Nephron (organoid): ENCODE data around the gene NEDD1.

Experiments
- H3K27ac Mint-ChIP-seq, 3 experiments: 2 replicates each; pipeline ENCODE4 v1.8.0; 2020; ENCODE audit warnings: mixed read lengths in 3 of 3, mild to moderate bottlenecking in 2 of 3, moderate library complexity in 1 of 3
- H3K27me3 Mint-ChIP-seq: 2 replicates; pipeline ENCODE4 v1.8.0; 2021; ENCODE audit warnings: low read depth, mild to moderate bottlenecking, moderate library complexity, mixed read lengths
- H3K36me3 Mint-ChIP-seq: 2 replicates; pipeline ENCODE4 v1.8.0; 2020; ENCODE audit warnings: low read depth, mixed read lengths
- H3K4me1 Mint-ChIP-seq: 2 replicates; pipeline ENCODE4 v1.8.0; 2020; ENCODE audit warnings: mixed read lengths
- H3K4me3 Mint-ChIP-seq, 3 experiments: 2 replicates each; pipeline ENCODE4 v1.8.0; 2020; ENCODE audit warnings: mild to moderate bottlenecking in 3 of 3, mixed read lengths in 3 of 3, moderate library complexity in 2 of 3
- H3K9me3 Mint-ChIP-seq: 2 replicates; pipeline ENCODE4 v1.8.0; 2020; ENCODE audit warnings: mixed read lengths
- TF ChIP-seq, protein P1 (sequence below), 3 experiments: fragments of 200-600 bp; sonication (generic); IDR thresholded peaks; one replicate each; pipeline ENCODE4 v1.5.0; 2021; ENCODE audit warnings: antibody characterized with exemption in 3 of 3; ENCODE audit not compliant: unreplicated experiment in 3 of 3

NEDD1 gene

DNA sequence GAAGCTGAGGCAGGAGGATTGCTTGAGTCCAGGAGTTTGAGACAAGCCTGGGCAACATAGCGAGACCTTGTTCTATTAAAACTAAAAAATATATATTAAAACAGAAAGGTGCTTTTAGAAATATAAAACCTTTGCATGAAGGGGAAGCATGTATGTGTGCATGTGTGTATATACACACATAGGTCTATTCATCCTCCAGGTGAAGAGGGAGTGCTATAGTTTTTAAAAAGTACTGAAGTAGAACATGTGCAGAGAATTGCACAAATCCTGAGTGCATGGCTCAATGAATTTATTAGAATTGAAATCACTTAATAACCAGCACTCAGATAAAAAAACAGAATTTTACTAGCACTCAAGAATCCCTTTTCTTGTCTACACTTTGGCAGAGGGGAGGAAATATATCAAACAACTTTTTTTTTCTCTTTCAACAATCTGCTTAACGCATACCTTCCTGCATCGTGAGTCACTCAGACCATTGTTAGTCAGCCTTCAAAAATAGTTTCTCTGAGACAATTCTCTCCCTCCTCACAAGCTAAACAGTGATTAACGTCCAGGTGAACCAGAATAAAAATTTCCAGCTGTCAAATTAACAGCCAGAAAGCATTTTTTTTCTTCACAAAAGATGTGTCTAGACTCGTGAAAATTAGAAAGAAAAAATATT lies 17.7 kb upstream of the NEDD1 start:
- TF ChIP-seq, protein P1, sequence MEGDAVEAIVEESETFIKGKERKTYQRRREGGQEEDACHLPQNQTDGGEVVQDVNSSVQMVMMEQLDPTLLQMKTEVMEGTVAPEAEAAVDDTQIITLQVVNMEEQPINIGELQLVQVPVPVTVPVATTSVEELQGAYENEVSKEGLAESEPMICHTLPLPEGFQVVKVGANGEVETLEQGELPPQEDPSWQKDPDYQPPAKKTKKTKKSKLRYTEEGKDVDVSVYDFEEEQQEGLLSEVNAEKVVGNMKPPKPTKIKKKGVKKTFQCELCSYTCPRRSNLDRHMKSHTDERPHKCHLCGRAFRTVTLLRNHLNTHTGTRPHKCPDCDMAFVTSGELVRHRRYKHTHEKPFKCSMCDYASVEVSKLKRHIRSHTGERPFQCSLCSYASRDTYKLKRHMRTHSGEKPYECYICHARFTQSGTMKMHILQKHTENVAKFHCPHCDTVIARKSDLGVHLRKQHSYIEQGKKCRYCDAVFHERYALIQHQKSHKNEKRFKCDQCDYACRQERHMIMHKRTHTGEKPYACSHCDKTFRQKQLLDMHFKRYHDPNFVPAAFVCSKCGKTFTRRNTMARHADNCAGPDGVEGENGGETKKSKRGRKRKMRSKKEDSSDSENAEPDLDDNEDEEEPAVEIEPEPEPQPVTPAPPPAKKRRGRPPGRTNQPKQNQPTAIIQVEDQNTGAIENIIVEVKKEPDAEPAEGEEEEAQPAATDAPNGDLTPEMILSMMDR (IDR thresholded peaks at IDR 0.05; ENCODE audit: unreplicated experiment in 3 of 3), result no peak
- Mint-ChIP-seq H3K9me3 (peaks cover 2% of the 10 kb centered on the region), H3K27me3 (no peaks in the 10 kb centered on the region), H3K27ac (peak overlapping the region in 1 of 3 experiments; percentile 45), H3K36me3 (no peaks in the 10 kb centered on the region), H3K4me1 (peaks cover 12% of the 10 kb centered on the region), H3K4me3 (no peak overlapping the region)

DNA sequence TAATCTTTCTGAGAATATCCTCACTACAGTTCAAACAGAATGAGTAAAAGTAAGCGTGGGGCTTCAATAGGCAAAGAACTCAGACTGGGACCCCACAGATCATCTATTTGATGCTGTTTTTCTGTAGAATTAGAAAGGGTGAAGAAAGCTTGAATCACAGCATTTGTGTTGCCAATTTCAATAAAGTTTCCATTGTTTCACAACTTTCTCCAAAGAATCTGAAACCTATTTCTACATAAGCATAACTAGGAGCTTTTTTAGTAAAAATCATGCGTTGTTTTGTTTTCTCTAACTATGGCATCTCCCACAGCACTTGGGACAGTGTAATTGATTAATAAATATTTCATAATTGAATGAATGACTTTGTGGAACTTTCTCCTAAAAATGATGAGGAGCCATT lies 16.7 kb upstream of the NEDD1 start:
- Mint-ChIP-seq H3K4me1 (peaks cover 12% of the 10 kb centered on the region), H3K27me3 (no peaks in the 10 kb centered on the region), H3K27ac (no peak overlapping the region), H3K4me3 (no peak overlapping the region), H3K36me3 (no peaks in the 10 kb centered on the region), H3K9me3 (peaks cover 3% of the 10 kb centered on the region)
- TF ChIP-seq, protein P1 (IDR thresholded peaks at IDR 0.05; ENCODE audit: unreplicated experiment in 3 of 3), result no peak

DNA sequence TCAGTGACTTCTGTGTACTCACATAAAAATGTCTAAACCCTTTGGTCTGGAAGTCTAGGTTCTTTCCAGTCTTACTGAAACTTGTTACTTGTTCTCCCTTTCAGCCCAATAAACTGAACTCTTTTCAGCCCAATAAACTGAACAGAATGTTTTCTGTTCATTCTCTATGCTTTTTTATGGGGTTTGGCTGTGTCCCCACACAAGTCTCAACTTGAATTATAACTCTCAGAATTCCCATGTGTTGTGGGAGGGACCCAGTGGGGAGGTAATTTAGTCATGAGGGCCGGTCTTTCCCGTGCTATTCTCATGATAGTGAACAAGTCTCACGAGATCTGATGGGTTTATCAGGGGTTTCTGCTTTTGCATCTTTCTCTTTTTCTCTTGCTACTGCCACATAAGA lies 15.0 kb upstream of the NEDD1 start:
- H3K36me3 Mint-ChIP-seq, result no peaks in the 10 kb centered on the region
- TF ChIP-seq, protein P1 (IDR thresholded peaks at IDR 0.05; ENCODE audit: unreplicated experiment in 3 of 3), result no peak
- H3K9me3 Mint-ChIP-seq, result peaks cover 3% of the 10 kb centered on the region
- peaks cover 5% of the 10 kb centered on the region for H3K4me1 Mint-ChIP-seq
- H3K27ac Mint-ChIP-seq, result no peak overlapping the region
- no peaks in the 10 kb centered on the region for H3K27me3 Mint-ChIP-seq
- H3K4me3 Mint-ChIP-seq, result no peak overlapping the region

DNA sequence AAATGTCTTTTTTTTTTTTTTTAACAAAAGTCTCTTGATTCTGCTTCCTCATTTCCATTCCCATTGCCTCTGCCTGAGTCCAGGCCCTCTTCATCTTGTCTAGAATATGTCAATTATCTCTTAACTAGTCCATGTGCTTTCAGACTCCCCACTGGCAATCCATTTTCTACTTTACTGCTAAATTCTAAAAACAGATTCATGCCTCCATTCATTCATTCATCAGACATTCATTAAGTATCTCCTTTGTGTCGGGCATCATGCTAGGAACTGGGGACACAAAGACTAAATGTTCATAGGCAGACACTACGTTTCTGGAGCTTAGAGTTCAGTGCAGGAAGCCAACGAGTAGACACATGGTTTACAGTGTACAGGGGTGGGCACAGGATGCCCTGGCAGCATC lies 9.6 kb upstream of the NEDD1 start:
- H3K27me3 Mint-ChIP-seq, result no peaks in the 10 kb centered on the region
- H3K9me3 Mint-ChIP-seq, result peaks cover 3% of the 10 kb centered on the region
- no peak overlapping the region for H3K4me3 Mint-ChIP-seq
- TF ChIP-seq, protein P1 (IDR thresholded peaks at IDR 0.05; ENCODE audit: unreplicated experiment in 3 of 3), result no peak
- H3K27ac Mint-ChIP-seq, result no peak overlapping the region
- H3K4me1 Mint-ChIP-seq, result no peaks in the 10 kb centered on the region
- no peaks in the 10 kb centered on the region for H3K36me3 Mint-ChIP-seq

DNA sequence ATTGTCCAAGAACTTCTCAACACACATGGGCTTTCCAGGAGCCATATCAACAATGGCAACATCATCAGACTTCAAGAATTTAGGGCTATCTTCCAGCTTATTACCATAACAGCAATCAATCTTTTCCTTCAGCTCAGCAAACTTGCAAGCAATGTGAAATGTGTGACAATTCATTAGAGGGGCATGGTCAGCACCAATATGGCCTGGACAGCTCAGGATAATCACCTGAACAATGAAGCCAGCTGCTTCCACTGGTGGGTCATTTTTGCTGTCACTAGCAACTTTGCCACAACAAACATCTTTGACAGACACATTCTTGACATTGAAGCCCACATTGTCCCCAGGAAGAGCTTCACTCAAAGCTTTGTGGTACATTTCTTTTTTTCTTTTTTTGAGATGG lies 5.9 kb upstream of the NEDD1 start:
- TF ChIP-seq, protein P1 (IDR thresholded peaks at IDR 0.05; ENCODE audit: unreplicated experiment in 3 of 3), result no peak
- H3K4me3 Mint-ChIP-seq, result no peak overlapping the region
- no peaks in the 10 kb centered on the region for H3K4me1 Mint-ChIP-seq
- no peaks in the 10 kb centered on the region for H3K27me3 Mint-ChIP-seq
- no peaks in the 10 kb centered on the region for H3K36me3 Mint-ChIP-seq
- H3K27ac Mint-ChIP-seq, result no peak overlapping the region
- no peaks in the 10 kb centered on the region for H3K9me3 Mint-ChIP-seq

DNA sequence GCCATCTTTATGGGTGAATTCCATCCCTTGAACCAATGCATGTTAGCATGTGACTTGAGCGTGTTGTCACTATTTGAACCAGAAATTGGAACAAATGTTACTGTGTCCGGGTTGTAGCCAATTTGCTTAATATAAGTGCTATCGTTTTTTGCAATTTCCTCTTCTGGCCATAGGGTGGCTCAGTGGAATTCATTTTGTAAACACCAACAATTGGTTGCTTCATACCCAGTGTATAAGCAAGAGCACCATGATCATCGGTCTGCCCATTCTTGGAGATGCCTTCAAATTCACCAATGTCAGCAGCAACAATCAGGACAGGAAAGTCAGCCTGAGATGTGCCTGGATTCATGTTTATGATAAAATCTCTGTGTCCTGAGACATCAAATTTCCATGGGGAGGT lies 5.0 kb upstream of the NEDD1 start:
- Mint-ChIP-seq H3K4me1 (peaks cover 5% of the 10 kb centered on the region), H3K27me3 (no peaks in the 10 kb centered on the region), H3K36me3 (no peaks in the 10 kb centered on the region), H3K4me3 (no peak overlapping the region), H3K27ac (no peak overlapping the region), H3K9me3 (no peaks in the 10 kb centered on the region)
- TF ChIP-seq, protein P1 (IDR thresholded peaks at IDR 0.05; ENCODE audit: unreplicated experiment in 3 of 3), result no peak
